GM18907 (cell line): ENCODE results near the gene SPEN.

Experiments
- ATAC-seq: cut with Tn5 transposase; IDR thresholded peaks from one replicate; pipeline ENCODE4 v1.9.1; 2021; ENCODE audit warnings: mild to moderate bottlenecking, moderate library complexity; ENCODE audit not compliant: unreplicated experiment

SPEN gene

GRCh38 chr1:15946571-15947381, 99.3 kb downstream of the SPEN start:
- ATAC-seq = no peak

- ATAC-seq = no peak
Observed at GRCh38 chr1:15947382-15948090, 100.0 kb downstream of the SPEN start.

DNA sequence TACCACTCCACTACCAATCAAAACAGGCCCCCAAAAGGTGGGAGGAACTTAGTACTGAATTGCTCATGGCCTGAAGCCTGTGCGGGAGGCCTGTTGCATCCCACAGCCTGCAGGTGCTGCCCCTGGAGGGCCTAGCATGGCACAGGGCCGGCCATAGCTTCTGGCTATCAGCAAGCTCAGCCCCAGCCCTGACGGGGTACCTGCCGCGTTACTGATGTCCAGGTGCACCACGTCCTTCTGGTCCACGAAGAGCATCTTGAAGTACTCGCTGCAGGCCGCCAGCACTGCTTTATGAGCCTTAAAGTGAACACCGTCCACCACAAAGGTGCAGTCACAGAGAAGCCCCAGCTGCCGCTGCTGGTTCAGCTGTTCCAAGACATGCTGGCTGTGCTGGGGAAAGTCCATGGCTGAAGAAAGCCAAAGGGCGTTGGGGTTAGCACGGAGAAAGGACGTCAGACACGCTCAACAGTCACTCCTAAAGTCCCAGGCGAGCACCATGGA, 100.6 kb downstream of the SPEN start:
- ATAC-seq = no peak

DNA sequence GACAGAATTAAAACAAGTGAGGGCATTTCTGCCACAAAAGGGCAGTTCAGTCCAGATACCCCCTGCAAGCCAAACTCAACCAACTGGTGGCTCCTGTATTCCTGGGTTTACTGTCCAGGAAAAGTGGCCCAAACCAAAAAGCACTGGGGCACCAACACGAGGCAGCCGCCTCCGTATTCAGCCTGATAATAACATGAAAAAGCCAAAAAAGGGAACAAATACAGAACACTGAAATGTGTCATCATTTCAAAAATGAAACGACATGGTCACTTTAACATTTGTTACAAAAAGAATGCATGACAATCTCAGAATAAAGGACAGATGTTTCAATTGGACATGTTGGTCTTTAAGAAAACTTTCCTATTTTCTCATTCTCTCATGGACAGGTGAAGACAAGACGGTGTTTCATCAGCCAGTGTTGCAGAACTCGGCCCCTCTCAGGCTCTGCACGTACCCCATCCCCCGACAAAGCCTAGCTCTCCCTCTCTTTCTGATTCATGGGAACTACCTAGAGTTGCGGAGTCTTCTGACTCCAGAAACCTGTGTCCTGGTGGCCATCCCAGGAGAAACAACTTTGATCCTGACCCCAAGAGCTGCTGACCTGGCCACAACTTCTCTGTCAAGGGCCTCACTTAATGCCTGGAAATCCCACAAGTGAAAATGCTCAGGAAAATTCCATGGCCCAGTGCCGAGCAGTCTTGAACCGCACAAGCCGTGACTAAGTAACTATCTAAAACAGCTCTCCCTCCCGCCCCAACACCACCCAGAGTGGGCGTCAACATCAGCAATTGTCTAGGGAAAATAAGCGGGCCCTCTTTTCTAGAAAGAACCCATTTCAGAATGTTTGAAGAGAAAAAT, 101.3 kb downstream of the SPEN start:
- no peak for ATAC-seq

DNA sequence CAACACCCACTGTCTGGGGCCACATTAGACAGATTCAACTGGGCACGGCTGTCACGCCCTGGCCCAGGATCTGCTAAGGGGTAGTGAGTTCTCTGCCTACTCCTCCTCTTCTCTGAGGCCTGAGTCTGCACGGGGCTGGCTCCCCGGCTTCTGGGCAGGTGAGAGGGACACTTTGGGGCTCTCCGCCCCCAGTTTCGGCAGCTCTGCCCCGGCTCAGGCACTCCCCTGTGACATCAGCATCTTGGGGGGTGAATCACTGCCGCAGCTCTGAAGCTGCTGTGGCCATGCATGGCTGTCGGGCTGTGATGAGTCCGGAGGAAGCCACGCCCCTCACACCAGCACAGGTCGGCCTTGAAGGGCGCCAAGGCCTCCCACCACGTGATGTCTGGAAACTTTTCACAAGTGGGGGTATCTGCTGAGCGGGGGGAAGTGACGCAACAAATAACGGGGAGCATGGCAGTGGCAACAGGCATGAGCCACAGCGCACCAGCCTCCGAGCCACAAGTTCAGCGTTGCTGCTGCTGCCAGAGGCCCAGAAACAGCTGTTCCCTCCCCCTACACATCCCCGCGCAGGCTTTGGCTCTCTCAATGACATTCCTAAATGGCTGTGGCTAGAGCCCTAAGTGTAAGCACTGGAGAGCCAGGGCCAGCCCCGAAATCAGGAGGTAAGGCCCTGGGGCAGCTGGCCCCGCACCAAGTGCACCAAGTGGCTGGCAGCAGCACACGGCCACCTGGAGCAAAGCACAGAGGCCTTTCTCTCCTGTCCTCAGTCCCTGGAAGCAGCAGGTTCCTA, 102.1 kb downstream of the SPEN start:
- peak; percentile 59 for ATAC-seq

- ATAC-seq = no peak
Observed at GRCh38 chr1:15950302-15950701, 102.8 kb downstream of the SPEN start.

- no peak for ATAC-seq
Observed at GRCh38 chr1:15950763-15951295, 103.3 kb downstream of the SPEN start.

GRCh38 chr1:15951341-15952153, 104.0 kb downstream of the SPEN start:
- no peak for ATAC-seq

DNA sequence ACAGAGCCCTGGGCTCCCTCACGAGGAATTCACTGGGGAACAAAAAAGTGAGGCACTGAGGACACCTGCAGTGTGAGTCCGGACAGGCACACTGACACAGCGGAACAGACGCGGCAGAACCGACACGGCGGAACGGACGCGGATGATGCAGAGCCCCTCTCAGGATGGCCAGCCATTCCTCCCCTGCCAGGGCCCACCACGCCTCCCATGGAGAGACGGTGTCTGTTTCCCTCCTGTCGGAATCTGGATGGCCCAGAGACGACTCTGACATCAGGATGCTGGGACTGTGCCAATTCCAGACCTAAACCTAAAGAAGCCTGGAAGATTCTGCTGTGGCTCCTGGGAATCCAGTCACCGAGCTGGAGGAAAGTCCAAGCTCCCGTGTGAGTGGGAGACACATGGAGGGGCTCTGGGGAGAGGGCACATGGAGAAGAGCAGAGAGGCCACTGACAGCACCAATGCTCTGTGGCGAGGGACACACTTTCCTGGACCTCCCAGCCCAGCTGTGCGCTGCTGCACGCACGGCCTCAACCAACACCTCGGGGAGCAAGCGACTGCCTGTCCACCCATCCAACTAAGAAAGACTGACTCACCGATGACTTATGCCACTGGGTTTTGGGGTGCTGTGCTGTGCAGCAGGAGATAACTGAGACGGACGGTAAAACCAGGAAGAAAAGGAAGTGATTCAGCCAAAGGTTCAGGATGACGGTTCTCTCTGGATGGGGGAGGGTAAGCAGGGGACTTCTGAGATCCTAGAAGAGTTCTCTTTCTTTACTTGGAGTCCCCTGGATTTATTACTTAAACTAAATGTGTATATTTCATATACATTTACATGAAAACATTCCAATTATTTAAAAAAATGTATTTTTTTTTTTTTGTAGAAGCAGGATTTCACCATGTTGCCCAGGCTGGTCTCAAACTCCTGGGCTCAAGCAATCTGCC, 105.1 kb downstream of the SPEN start:
- no peak for ATAC-seq

- ATAC-seq = no peak
Observed at GRCh38 chr1:15953294-15953771, 105.8 kb downstream of the SPEN start.

DNA sequence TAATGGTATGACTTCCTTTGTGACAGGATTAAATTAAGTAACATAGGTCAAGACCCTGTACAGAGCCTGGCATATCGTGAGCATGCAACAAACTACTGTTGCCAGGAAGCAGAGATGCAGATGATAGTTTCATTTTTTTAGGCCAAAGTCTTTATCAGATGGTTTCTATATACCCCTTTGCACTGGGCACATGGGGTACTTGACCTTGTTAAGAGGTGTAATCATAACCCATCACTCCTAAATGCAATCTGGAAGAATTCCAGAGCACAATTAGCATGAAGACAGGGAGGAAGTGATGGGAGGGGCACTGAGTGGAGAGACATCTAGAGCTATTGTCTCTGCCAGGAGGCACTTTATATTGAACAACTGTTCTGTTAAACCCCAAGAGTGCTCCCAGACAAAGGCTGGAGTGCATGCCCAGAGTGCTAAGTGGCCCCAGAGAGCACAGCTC, 106.3 kb downstream of the SPEN start:
- no peak for ATAC-seq

- ATAC-seq = no peak
Observed at GRCh38 chr1:15954316-15954715, 106.8 kb downstream of the SPEN start.

DNA sequence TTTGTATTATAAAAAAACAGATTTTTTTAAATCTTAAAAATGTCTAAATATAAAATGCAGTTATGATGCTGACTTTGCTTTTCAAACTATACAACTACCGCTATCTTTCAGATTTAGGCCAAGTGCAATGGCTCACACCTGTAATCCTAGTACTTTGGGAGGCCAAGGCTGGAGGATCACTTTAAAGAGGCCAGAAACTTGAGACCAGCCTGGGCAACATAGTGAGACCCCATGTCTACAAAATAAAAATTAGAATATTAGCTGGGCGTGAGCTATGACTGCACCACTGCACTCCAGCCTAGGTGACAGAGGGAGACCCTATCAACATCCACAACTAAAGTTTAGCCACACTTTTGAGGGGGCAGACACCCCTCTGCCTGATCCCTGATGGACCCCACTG, 108.0 kb downstream of the SPEN start:
- ATAC-seq = no peak

- no peak for ATAC-seq
Observed at GRCh38 chr1:15956150-15956549, 108.6 kb downstream of the SPEN start.

DNA sequence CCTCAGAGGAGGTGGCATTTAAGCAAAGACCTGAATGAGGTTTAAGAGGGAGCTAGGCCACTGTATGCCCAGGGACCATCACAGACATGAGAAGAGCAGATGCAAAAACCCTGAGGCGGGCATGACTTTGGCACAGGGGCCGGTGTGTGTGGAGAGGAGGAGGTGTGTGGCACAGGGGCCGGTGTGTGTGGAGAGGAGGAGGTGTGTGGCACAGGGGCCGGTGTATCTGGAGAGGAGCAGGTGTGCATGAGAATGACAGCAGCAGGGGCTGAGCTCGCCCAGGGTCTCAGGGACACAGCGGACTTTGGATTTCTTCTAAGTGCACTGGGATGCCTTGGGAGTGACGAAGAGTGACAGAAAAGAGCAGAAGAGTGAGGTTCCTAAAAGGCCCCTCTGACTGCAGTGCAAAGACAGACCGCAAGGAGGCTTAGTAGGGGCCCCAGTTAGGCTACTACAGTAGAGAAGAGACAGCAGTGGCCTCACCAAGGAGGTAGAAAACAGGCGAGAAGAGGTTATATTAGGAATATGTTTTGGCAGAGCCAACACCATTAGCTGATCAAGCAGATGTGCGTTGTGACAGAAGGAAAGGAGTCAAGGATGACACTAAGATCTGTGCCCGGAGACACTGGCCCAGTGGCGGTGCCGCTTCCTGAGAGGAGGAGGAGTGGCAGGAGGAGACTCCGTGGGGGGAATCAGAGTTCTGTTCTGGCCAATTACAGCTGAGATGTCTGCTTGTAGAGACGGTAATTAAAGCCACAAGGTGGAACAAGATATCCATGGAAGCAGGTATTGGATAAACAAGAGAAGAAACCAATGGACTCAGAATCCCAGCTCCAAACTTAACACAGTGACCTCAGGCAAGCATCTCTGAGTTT, 110.0 kb downstream of the SPEN start:
- no peak for ATAC-seq

GRCh38 chr1:15958111-15958510, 110.6 kb downstream of the SPEN start:
- ATAC-seq = no peak

GRCh38 chr1:15958793-15959192, 111.3 kb downstream of the SPEN start:
- no peak for ATAC-seq
